HG02571 (cell line): ENCODE measurements around the gene ATP2A1.

Experiments used
- ATAC-seq: cut with Tn5 transposase; IDR thresholded peaks from one replicate; pipeline ENCODE4 v1.9.1; 2021; ENCODE audit warnings: mild to moderate bottlenecking, moderate library complexity; ENCODE audit not compliant: unreplicated experiment

The ATP2A1 gene

DNA sequence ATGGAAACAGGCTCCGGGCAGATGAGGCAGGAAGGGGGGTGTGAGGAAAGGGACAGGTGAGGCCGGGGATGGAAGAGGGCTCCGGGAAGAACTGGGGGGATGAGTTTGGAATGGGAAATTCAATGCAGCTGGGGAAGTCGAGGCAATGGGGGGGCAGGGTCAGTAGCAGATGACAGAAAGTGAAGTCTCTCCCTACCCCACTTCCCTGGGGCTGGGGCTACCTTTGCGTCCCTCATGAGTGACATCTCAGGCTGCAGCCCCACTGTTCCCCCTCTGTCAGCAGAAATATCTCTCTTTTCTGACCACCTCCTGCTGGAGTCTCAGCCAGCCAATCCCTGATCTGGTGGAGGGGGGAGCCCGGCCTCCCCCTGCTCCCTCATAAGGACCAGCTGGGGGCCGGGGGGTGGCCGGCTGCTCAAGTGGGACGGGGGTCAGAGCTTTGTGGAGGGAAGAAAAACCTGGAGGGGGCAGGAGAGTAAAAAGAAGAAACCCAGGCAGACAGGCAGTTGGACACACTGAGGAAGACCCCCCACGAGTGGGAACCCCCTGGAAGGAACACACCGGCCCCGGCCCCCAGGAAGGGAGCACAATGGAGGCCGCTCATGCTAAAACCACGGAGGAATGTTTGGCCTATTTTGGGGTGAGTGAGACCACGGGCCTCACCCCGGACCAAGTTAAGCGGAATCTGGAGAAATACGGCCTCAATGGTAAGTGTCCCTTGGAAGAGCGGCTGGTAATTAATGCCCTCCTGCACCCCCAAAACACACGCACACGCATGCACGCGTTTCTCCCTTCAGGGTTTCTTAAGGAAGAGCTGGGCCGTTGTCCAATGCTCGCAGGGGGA lies at the start of gene ATP2A1:
ATP2A1 (plus strand) TSS at position 406 of the 844 bp plus-strand sequence; CDS start at position 590, 184 bp downstream.
- ATAC-seq: no peak

DNA sequence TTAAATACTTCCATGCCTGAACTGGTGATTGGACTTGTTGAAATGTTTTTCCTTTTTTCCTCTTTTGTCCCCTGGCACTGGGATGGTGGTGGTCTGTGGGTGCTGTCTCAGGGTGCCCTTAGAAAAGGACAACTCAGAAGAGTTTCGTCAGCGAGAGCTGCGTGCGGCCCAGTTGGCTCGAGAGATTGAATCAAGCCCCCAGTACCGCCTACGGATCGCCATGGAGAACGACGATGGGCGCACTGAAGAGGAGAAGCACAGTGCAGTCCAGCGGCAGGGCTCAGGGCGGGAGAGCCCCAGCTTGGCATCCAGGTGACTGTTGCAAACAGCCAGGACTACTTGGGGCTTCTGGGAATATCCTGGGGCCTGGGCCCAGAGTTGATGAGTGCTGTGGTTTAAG lies 48.5 kb upstream of the ATP2A1 start:
- ATAC-seq: no peak

DNA sequence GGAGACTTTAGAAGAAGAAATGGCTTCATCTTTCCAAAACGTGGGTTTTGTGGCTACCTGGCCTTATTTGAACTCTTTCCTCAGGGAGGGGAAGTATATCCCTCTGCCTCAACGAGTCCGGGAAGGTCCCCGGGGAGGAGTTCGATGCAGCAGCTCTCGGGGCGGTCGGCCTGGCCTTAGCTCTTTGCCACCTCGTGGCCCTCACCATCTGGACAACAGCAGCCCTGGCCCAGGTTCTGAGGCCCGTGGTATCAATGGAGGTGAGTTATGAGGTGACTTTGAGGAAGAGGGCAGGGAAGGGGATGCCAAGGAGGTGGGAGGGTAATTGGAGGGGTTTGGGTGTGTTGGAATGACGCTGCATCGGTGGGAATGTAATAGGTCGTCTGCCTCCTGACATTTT lies 47.8 kb upstream of the ATP2A1 start:
- ATAC-seq: no peak

DNA sequence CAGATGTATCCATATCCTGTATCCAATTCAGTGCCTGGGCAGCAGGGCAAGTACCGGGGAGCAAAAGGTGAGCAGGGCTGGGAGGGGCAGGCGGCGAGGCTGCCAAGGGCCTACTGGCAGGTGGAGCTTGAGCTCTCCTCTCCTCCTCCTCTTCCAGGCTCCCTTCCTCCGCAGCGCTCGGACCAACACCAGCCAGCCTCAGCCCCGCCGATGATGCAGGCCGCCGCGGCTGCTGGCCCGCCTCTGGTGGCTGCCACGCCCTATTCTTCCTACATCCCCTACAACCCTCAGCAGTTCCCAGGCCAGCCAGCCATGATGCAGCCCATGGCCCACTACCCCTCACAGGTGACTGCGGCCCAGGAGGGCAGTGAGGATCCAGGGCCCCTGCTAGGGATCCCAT lies 43.9 kb upstream of the ATP2A1 start:
- no peak for ATAC-seq

DNA sequence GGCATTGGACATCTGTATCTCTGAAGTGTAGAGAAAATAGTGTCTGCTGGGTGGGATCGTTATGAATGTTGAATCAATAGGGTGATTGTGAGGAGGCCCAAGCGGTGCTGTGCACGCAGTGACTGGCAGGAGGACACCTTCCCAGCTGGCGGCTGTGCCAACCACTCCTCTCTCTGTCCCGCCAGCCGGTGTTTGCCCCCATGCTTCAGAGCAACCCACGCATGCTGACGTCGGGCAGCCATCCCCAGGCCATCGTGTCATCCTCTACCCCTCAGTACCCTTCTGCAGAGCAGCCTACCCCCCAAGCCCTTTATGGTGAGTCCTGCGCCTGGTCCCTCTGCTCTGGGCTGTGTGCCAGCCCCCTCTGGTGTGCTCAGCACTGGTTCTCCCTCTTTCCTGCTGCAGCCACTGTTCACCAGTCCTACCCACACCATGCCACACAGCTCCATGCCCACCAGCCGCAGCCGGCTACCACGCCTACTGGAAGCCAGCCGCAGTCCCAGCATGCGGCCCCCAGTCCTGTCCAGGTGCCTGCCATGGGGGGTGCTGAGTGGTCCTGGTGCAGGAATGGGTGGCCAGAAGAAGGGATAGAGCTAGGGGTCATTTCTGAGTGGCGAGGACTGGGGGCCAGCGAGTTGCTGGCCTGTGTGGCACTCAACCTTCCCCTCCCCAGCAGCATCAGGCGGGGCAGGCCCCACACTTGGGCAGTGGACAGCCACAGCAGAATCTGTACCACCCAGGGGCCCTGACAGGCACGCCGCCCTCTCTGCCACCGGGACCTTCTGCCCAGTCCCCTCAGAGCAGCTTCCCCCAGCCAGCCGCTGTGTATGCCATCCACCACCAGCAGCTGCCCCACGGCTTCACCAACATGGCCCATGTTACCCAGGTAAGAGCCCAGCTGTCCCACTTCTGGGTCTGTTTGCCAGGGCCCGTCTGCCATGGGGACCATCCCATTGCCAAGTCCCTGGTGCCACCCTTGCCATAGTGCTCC lies 43.1 kb upstream of the ATP2A1 start:
- no peak for ATAC-seq

DNA sequence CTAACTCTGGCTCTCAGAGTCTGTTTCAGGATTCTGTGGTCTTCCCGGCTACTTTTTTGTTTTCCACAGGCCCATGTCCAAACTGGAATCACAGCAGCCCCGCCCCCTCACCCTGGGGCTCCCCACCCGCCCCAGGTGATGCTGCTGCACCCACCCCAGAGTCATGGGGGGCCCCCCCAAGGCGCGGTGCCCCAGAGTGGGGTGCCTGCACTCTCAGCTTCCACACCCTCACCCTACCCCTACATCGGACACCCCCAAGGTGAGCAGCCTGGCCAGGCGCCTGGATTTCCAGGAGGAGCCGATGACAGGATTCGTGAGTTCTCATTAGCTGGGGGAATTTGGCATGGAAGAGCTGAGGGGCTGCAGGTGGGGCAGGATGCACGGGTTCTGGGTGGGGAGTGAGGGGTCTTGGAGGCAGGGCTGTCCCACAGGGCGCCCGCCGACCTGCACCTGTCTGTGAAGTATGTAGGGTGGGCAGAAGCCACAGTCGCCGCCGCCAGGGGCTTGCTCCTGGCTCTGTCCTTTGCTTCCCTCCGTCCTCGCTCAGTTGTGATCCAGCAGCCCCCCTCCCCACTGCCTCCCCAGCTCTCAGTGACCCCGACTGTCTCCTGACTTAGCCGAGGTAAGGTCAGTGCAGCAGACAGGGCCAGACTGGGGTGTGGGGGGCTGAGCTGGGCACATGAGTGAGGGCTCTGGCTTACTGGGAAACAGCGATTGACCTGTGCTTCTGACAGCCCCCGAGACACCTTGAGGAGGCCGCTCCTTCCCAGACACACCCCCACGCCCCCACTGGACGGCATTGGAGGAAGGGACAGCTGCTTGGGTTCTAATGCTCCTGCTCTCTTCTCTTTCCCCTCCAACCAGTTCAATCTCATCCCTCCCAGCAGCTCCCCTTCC lies 42.2 kb upstream of the ATP2A1 start:
- no peak for ATAC-seq

DNA sequence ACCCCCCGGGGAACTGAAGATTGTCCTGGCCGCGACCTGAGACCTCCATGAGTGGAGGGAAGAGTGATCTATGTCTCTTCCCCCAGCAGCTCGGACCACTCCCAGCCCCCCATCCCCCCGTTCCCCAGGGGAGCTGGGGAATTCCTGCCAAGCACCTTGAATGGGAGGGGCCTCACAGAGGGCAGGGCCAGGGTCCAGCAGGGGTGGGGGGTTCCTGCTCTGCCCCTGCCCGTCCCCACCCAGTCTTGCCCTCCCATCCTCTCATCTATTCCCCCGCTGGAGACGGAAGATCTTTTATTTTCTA lies 41.6 kb upstream of the ATP2A1 start:
- ATAC-seq: no peak

DNA sequence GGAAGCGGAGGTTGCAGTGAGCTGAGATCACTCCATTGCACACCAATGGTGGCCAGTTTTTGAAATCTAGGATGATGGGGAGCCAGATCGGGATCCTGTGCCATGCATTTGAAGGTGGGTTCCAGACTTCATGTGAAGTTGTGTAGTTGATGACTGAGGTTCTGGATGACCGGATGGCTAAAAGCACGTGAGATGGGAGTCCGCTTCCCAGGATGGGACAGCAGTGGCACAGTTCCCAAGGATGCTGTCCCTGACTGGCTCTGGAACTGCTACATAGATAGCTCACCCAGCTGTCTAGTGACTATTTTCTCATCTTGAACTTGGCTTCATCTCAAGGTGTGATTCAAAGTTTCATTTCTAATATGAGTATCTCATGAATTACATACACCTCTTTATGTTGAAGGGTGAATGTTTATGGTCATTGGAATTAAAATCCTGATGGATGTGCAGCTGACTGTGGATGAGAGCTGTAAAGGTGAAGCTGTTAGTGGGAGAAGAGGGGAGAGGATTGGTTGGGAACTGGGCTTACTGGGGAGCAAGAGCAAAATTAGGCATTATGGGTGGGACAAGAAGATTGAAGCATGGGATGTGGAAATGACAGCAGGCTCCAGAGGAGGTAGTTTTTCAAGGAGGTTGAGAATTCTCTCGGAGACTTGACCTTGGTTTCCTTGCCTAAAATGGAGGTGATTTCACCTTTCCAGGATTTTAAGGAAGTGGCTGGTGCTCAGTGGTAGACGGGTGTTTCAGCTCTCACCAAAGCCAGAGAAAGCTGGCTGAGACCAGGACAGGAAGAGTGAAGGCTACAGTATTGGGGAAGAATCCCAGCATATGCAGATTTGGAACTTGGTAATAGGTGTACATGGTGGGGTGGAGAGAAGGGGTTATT lies 40.4 kb upstream of the ATP2A1 start:
- no peak for ATAC-seq

DNA sequence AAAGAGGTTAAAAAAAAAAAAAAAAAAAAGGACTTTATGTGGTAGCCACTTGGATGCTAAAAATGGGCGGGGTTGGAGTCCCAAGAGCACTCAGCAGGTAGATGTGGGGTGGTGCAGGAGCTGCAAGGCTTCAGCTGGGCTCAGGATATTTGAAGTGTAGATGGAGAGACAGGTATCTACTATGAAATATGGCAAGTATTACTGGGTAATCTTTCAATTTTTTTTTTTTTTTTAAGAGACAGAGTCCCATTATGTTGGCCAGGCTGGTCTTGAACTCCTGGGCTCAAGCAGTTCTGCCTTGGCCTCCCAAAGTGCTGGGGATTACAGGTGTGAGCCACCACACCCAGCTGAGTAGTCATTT lies 39.8 kb upstream of the ATP2A1 start:
- no peak for ATAC-seq

DNA sequence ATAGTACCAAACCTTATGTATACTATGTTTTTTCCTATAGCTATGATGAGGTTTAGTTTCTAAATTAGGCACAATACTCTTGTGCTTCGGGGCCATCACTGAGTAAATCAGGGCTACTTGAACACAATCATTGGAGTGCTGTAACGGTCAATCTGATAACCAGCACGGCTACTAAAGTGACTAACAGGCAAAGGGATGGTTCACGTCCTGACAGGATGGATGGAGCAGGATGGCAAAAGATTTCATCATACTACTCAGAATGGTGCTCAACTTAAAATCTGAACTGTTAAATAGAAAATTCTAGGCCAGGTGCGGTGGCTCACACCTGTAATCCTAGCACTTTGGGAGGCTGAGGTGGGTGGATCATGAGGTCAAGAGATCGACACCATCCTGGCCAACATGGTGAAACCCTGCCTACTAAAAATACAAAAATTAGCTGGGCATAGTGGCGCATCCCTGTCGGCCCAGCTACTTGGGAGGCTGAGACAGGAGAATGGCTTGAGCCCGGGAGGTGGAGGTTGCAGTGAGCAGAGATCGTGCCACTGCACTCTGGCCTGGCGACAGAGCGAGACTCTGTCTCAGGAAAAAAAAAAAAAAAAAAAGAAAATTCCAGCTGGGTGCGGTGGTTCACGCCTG lies 39.2 kb upstream of the ATP2A1 start:
- no peak for ATAC-seq

DNA sequence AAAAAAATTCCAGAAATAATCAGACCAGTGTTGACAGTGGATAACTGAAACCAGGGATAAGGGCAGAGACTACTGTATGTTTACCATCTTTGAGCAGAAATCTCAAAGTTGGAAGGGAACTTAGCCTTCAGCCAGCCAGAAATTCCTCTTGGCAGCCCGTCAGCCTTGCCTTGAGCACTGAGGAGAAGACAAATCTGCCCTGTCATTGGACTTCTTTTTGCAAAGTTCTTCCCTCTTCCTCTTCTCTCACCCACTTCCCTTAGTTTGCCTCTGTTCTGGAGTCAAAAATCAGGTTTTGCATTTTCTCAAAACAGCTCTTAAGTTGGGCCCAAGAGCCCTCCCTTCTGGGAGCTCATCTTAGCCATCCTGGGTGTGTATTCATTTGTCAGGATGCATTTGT lies 38.4 kb upstream of the ATP2A1 start:
- ATAC-seq: no peak

DNA sequence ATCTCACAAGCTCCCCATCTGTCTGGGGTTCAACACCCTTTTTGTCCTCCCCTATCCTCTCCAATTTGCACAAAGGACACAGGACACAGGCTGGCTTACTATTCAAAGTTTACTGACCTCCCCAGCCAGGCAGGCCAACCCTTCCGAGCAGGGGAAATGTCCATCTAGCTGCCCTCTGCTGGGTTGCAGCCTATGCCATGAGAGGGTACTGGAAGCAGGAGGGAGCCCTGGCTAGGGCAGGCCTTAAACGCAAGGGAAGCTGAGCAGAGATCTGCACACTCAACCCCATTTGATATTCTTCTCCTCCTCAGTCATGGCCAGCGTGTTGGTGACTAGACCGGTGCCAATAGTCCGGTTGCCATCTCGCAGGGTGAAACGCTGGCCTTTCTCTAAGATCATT lies 35.6 kb upstream of the ATP2A1 start:
- ATAC-seq: no peak

DNA sequence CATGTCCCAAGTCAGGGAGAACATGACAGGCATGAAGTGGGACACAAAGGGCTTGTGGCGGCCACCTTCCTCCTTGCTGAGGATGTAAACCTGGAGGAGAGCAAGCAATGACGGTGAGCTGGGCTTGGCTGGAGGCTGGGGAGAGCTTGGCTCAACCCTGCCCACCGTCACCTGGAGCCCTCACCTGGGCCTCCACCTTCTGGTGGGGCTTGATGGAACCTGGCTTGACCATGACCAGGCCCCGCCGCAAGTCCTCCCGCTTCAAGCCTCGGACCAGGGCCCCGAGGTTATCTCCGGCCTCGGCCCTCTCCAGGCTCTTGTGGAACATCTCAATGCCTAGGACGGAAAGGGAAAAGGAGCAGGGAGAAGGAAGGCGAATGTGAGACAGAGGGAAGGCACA lies 34.5 kb upstream of the ATP2A1 start:
- ATAC-seq: no peak

DNA sequence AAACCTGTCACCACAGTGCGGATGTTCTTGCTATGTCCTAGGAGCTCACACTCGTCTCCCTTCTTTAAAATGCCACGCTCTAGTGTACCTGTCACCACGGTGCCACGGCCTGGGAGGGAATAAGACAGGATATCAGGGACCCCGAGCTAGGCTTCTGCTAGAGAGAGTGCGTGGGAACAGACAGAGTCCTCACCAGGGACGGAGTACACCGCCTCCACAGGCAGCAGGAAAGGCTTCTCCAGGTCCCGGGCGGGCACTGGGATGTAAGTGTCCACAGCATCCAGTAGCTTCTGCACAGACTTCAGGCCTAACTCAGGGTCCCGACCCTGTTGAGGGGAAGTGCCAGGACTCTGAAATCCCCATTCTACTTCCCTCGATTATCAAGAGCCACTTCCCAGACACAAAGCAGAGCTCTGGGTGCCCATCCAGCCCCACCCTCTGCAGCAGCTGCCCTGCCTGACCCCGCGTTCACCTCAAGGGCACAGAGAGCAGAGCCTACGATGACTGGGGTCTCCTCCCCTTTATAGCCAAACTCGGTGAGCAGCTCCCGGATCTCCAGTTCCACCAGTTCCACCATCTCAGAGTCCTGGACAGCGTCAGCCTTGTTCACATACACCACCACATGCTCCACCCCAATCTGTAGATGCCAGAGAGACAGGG lies 33.9 kb upstream of the ATP2A1 start:
- no peak for ATAC-seq

DNA sequence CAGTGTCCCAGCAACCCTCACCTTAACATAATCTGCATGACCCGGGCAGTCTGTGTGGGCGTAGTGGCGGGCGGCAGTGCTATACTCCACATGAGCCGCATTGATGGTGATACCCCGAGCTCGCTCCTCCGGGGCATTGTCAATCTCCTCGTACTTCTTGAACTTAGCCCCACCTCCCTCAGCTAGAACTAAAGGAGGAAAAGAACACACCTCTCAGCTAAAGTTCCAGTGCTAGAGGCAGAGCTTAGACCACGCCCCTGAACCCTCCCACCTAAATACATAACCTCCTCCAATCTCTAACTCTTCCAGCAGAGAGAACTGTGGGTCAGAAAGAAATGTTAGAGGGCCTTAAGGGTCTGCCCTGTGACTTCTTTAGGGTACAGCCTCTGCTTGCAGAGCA lies 33.0 kb upstream of the ATP2A1 start:
- no peak for ATAC-seq

DNA sequence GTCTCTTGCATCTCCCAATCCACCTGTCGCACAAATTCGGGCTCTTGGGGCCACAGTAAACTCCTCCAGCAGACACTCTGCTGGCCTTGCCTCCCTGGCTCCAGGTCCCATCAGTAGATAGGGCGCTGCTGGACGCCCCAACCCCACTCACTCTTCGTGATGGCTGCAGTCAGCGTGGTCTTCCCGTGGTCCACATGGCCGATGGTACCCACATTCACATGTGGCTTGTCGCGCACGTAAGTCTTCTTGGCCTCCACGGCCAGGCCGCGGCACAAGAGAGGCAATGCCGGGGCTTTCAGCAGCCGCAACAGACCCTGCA lies 32.6 kb upstream of the ATP2A1 start:
- ATAC-seq: no peak

DNA sequence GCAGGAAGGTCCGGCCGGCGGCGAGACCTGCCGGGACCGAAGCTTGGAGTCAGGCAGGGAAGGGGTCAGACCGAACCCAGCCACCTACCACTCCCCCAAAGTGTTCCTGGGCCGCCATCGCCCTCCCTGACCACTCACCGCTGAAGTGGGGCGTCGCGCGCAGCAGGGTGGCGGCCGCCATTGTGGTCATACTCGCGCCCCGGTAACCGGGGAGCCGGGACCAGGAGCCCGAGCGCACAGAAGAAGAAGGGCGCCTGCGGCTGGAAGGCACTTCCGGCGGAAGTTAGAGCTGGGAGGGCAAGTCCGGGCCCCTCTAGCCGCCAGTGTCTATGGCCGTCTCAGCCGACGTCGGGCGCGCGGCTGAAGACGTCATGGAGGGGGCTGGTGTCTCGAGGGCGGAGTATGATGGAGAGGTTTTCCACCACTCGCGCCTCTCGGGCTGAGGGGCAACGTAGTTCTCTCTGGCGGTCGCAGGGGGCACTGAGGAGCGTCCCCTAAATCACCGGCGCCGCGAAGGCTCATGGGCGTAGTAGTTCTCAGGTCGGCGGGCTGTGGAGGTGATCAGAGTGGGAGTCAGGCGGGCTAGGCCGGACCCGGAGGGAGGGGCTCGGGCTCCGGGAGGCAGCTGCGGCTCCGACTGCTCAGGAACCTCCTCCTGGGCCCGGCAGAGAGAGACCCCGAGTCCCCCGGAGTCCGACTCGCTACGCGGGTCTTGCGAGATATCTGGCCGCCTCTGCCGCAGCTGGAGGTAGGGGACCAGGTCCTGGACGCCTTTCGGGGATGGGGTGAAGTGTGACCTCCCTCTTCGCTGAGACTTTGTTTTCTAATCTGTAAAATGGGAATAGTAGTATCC lies 32.0 kb upstream of the ATP2A1 start, which contains the start of gene TUFM:
TUFM (minus strand) TSS at position 269 of the 853 bp plus-strand sequence; CDS start at position 190, 79 bp downstream.
- peak; percentile 88 for ATAC-seq

DNA sequence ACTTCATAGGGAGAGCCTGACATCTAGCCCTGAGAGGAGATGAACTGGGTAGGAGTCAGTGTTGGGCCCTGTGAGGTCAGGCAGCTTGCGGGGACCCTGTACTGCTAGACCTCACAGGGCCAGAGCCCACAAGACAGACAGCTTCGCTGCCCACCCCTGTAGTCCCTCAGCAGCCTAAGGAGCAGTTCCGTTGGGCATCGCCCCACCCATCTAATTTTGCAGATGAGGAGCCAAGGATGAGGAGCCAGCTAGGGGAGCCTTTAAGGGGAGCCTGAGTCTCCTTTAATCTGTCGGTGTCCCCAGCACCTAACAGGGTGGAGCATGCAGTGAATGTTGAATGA lies 31.4 kb upstream of the ATP2A1 start:
- ATAC-seq: peak; percentile 4
